HG03064 (cell line): ENCODE results near the gene NUDT6.
"Not testable (repeated sequence)": the region's sequence is repeated elsewhere in the genome, so short reads cannot be mapped to it uniquely, and the experiment has no call there.

Experiments
- ATAC-seq: cut with Tn5 transposase; IDR thresholded peaks from one replicate; pipeline ENCODE4 v1.9.1; 2021; ENCODE audit warnings: low read depth; ENCODE audit not compliant: unreplicated experiment

The NUDT6 gene

DNA sequence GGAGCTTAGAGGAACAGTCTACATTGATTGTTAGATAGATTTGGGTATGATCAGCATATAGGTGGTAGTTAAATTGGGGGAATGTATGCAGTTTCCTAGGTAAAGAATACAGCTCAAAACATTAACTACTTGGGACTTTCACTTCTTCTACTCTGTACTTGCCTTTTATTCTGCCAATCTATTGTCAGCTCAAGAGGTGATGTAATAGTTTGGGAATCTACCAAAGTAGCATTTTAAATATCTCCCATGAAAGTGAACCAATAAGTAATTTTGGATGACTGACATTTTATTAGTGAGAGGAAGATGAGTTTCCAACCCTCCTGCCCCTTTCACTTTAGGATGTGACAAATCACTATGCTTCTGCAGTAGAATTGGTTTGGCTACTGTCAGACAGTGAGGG is 43.4 kb downstream of the NUDT6 start:
- ATAC-seq, result no peak

GRCh38 chr4:122876456-122876855 is 45.9 kb downstream of the NUDT6 start:
- ATAC-seq, result no peak

DNA sequence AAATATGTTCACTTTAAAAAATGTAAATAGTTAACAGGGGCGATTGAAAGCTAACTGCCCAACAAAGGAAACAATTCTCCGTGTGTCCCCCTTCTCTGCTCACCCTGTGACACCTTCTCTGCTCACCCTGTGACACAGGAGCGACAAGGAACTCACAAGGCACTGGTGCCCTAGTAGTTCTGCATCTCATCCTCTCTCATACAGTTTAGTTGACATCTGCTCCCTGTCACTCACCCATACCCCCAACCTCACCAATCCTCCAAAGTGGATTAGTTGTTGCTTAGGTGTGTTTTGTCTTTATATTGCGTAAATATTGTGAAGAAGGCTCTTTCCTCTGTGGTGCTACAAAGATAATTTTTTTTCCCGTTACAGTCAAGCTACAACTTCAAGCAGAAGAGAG is 46.4 kb downstream of the NUDT6 start:
- ATAC-seq, result no peak

GRCh38 chr4:122873821-122874593 is 48.4 kb downstream of the NUDT6 start:
- ATAC-seq, result no peak

- ATAC-seq, result no peak
These were observed 49.3 kb downstream of the NUDT6 start for GRCh38 chr4:122873146-122873545.

- ATAC-seq, result not testable (repeated sequence)
These were observed 54.2 kb downstream of the NUDT6 start for GRCh38 chr4:122868235-122868634.

- ATAC-seq, result no peak
These were observed 57.0 kb downstream of the NUDT6 start for GRCh38 chr4:122865425-122865824.

DNA sequence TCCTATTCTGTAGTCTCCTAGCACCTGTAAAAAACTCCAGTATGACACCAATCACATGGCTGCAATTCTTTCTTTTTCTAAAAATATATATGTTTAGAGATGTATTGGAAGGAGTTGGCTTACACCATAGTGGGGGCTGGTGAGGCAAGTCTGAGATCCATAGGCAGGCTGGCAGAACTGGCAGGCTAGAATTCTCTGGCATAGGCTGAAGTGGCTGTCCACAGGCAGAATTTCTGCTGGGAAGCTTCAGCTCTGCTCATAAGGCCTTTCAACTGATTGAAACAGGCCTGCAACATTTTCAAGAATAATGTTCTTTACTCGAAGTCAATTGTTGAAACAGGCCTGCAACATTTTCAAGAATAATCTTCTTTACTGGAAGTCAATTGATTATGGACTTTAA is 58.8 kb downstream of the NUDT6 start:
- ATAC-seq, result no peak

DNA sequence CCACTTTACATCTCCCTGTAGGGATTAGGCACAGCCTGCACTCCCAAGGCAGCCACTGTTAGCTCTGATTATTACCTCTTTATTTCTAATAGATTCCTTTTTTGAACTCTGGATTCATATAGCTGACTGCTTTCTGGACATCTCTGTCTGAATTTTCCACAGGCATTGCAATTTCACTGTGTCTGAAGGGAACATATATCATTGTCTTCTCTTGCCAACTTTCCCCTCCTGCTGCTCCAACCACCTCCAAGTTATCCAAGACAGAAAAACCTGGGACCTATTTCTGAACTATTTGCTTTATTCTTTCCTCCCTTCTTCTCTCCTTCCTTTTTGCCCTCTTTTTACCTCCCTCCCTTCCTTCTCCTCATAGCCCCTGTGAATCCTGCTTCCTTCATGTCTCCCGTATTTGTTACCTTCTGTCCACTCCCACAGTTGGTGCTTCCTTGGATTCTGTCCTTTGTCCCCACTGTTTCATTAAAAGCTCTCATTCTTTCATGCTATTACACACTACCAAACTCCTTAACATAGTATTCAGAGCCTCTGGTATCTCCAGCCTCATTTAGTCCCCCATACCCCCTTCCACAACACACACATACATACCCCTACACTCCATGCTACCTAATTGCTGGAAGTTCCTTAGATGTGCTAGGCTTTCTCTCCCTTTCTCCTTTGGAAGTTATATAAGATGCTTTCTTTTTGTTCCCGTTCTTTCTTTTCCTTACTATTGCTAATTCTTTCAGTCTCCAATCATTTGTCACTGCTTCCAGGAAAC is 61.0 kb downstream of the NUDT6 start:
- no peak for ATAC-seq

DNA sequence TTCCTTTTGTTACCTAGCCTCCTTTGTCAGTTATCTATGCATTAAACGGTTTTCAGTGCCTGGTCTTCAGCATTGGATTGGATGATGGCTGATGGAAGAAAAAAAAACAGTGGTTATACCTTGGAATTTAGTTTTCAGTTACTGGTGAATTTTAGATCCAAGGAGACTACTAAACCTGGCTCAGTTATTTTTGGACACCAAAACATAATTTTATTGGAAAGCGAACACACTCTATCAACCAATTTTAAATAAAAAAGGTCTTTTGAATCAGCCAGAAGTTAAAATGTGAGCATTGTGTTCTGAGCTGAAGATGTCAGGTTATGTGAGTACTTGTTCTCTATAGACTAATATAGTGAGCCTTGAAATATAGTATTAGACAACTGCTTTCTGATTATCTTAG is 63.7 kb downstream of the NUDT6 start:
- ATAC-seq, result no peak

GRCh38 chr4:122857160-122857559 is 65.2 kb downstream of the NUDT6 start:
- ATAC-seq, result no peak

DNA sequence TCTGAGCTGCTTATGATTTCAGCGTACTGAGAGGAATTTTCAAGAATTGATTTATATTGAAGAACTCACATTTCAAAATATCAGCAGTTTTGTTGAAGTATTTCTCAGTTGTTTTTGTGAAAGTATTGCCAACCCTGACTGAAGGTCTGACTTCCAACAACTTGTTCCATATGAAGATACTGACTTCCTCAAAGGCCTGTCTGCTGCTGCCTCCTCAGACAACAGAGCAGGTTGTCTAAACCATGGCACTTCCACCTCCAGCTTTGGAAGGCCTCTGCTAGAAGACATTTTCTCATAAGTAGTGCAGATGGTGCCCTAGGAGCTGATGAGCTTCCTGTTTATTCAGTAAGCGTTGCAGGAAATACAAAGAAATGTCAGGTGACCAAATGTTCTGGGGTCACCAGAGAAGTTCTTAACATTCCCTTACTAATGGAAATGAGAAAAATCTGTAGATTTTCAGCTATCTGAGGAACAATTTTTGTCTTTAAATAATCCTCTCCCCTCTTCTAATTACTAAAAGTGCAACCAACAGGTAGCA is 67.0 kb downstream of the NUDT6 start:
- no peak for ATAC-seq

GRCh38 chr4:122854447-122855352 is 67.7 kb downstream of the NUDT6 start:
- no peak for ATAC-seq

- no peak for ATAC-seq
These were observed 70.8 kb downstream of the NUDT6 start for GRCh38 chr4:122851568-122851967.

DNA sequence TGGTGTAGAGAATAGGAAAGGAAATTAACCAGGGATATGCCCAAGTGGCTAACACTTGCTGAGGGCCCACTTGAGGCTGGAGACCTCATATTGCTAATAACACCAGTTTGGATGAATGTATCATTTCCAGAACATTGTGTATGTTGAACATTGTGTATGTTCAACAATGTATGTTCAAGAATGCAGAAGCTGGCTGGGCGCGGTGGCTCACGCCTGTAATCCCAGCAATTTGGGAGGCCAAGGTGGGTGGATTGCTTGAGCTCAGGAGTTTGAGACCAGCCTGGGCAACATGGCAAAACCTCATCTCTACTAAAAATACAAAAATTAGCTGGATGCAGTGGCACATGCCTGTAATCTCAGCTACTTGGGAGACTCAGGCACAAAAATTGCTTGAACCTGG is 72.6 kb downstream of the NUDT6 start:
- ATAC-seq, result not testable (repeated sequence)

DNA sequence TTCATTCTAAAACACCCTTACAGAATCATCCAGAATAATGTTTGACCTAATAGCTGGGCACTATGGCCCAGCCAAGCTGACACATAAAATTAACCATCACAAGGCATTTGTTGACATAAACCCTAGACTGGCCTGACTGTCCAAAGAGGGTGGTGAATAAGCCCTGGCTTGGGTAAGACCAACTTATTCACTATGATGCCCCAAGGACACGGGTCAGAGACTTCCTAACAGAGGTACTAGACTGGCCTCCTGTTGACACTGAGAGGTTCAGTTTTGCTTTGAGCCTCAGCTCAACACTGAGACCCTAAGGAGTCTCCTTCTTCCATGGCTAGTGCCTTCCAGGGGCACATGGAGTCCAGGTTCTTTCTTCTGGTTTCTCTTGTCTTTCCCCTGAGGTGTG is 74.5 kb downstream of the NUDT6 start:
- no peak for ATAC-seq

- ATAC-seq, result no peak
These were observed 76.6 kb downstream of the NUDT6 start for GRCh38 chr4:122845760-122846159.

- ATAC-seq, result no peak
These were observed 77.3 kb downstream of the NUDT6 start for GRCh38 chr4:122845066-122845465.

DNA sequence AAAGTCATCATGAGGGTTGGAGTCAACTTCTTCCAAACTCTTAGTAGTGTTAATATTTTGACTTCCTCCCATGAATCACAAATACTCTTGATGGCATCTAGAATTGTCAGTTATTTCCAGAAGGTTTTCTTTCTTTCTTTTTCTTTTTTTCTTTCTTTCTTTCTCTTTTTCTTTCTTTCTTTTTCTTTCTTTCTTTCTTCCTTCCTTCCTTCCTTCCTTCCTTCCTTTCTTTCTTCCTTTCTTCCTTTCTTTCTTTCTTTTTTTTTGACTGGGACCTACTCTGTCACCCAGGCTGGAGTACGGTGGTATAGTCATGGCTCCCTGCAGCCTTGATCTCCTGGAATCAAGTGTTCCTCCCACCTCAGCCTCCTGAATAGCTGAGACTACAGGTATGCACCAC is 78.0 kb downstream of the NUDT6 start:
- not testable (repeated sequence) for ATAC-seq

GRCh38 chr4:122842984-122843531 is 79.3 kb downstream of the NUDT6 start:
- ATAC-seq, result no peak
